ENCODE measurements around the gene DPM1. TPM values are rescaled to one million over a fixed set of nuclear protein-coding genes. Genes with fewer than 3 reads are reported as not detected.

DPM1 gene
- total and polyA plus RNA-seq, 2 of the 8 experiments (the other 6 are each of a cell fraction or from before 2014, with no cell fraction given): 42.3 to 57.0 TPM

GRCh38 chr20:50957276-50957675 lies 1.1 kb downstream of the DPM1 start (continued):
- TF ChIP-seq EZH2 (IDR thresholded peaks at IDR 0.05; ENCODE audit: low read depth, low read length, severe bottlenecking): no peak
